ENCODE data around the gene ZNF467. TPM values are rescaled to one million over a fixed set of nuclear protein-coding genes. Genes with fewer than 3 reads are reported as not detected.
A peak's percentile ranks its signal among the peaks of the same experiment; 100 is the strongest.

ZNF467 gene
- total and polyA plus RNA-seq, 2 donors (not counting 3 experiments of a cell fraction or from before 2014, with no cell fraction given): 4.2 to 8.9 TPM

DNA sequence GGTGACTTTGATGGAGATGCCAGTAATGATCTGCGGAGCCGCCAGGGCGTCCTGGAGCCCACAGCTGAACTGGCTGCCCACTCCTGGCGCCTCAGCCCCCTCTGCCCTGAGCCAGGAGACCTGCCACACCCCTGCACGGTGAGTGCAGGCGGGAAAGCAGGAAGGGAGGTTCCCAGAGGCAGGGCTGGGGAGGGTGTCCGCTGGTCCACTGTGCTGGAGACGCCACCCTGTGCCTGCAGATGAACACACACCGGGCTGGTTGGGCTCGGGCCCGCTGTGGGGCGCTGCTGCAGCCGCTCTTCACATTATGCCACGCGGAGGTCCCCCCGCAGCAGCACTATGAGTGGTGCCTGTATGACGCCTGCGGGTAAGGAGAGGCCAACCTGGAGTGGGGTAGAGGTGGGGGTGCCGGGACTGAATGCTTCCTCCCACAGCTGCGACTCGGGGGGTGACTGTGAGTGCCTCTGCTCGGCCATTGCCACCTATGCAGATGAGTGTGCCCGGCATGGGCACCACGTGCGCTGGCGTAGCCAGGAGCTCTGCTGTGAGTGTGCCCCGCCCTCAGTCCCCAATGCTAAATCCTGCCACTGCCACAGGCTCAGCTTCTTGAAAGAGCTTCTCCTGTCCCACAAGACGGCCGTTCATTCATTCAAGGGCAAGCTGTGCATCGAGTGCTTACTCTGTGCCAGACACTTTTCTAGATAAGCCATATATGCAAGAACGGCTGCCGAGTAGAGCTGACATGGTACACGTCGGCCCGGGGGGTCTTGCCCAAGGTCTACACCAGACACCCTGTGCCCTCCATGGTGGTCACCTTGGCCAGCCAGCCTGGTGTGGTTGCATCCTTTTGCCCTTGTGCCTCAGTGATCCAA lies 14.3 kb upstream of the ZNF467 start:
- ChIA-PET CTCF (interaction anchor here (1.4 to 4.4 kb wide), 5 partner anchors 10 to 124 kb away, joined by 3 to 41 read pairs (median 12); partner anchors contain the start of gene ZNF467), POLR2A (no interaction called here)
- no peak overlapping the region for H2AFZ ChIP-seq (ENCODE audit: low read depth, low read length)
- no peak overlapping the region for H3K4me3 ChIP-seq (replicated peaks in 1 of 3; ENCODE audit: insufficient read depth in 1 of 3, low read depth in 1 of 3, low read length in 3 of 3)
- H3K9me3 ChIP-seq (replicated peaks; ENCODE audit: control insufficient read depth, insufficient read depth, low read length): no peaks in the 10 kb centered on the region
- intact Hi-C loops (cut with micrococcal nuclease): no loop called here
- no peaks in the 10 kb centered on the region for H3K36me3 ChIP-seq (ENCODE audit: control insufficient read depth in 2 of 2, extremely low read depth in 1 of 2, insufficient read depth in 2 of 2, low read length in 2 of 2)
- DNase-seq (ENCODE audit: low read depth, low spot score): peak; percentile 28
- no peaks in the 10 kb centered on the region for H3K9me1 ChIP-seq (replicated peaks; ENCODE audit: control insufficient read depth, extremely low read depth, insufficient read depth, low read length)
- no peak overlapping the region for H3K9ac ChIP-seq (replicated peaks; ENCODE audit: extremely low read depth, insufficient read depth, low read length)
- no peak for FAIRE-seq
- H4K20me1 ChIP-seq (replicated peaks; ENCODE audit: control insufficient read depth, extremely low read depth, insufficient read depth, low read length): no peaks in the 10 kb centered on the region
- no peaks in the 10 kb centered on the region for H3K79me2 ChIP-seq (ENCODE audit: control insufficient read depth, insufficient read depth, low read length)
- H3K4me2 ChIP-seq (ENCODE audit: insufficient read depth, low read length): no peak overlapping the region
- no TSS peak for BruUV-seq (replicated peaks)
- TF ChIP-seq POLR2A (IDR thresholded peaks at IDR 0.05; ENCODE audit: low read depth, low read length) (no peak), MYC (IDR thresholded peaks at IDR 0.05; ENCODE audit: low read depth, low read length) (no peak), FOS (IDR thresholded peaks at IDR 0.05; ENCODE audit: borderline replicate concordance, insufficient read depth, low read length) (no peak), JUN (IDR thresholded peaks at IDR 0.05; ENCODE audit: borderline replicate concordance, insufficient read depth, insufficient read length, low read depth) (no peak), EZH2 (IDR thresholded peaks at IDR 0.05; ENCODE audit: borderline replicate concordance, low read depth, low read length, severe bottlenecking) (peak; percentile 14), GATA2 (IDR thresholded peaks at IDR 0.05; ENCODE audit: insufficient read depth, insufficient read length, low read depth, low read length) (no peak)
- TF ChIP-seq, protein P1, sequence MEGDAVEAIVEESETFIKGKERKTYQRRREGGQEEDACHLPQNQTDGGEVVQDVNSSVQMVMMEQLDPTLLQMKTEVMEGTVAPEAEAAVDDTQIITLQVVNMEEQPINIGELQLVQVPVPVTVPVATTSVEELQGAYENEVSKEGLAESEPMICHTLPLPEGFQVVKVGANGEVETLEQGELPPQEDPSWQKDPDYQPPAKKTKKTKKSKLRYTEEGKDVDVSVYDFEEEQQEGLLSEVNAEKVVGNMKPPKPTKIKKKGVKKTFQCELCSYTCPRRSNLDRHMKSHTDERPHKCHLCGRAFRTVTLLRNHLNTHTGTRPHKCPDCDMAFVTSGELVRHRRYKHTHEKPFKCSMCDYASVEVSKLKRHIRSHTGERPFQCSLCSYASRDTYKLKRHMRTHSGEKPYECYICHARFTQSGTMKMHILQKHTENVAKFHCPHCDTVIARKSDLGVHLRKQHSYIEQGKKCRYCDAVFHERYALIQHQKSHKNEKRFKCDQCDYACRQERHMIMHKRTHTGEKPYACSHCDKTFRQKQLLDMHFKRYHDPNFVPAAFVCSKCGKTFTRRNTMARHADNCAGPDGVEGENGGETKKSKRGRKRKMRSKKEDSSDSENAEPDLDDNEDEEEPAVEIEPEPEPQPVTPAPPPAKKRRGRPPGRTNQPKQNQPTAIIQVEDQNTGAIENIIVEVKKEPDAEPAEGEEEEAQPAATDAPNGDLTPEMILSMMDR (IDR thresholded peaks at IDR 0.05; ENCODE audit: extremely low read depth in 1 of 2, insufficient read depth in 1 of 2, low read depth in 1 of 2, low read length in 2 of 2): peak; percentile 5 to 63
- dilution Hi-C loops (cut with MboI; ENCODE audit: extremely low pct_ligation_motif_present, low sequenced_read_pairs): no loop called here
- H3K27me3 ChIP-seq (ENCODE audit: control insufficient read depth in 2 of 2, insufficient read depth in 2 of 2, low read length in 2 of 2): peaks cover 4 to 10% of the 10 kb centered on the region in 2 experiments
- H3K4me1 ChIP-seq (ENCODE audit: control insufficient read depth, extremely low read depth, insufficient read depth, low read length): no peaks in the 10 kb centered on the region
- H3K27ac ChIP-seq (ENCODE audit: insufficient read depth, low read depth, low read length): no peak overlapping the region

Data from endothelial cell of umbilical vein (primary cell).